HG02571 (cell line): Measurements from ENCODE around the gene GPR37.

Experiments used
- ATAC-seq: cut with Tn5 transposase; IDR thresholded peaks from one replicate; pipeline ENCODE4 v1.9.1; 2021; ENCODE audit warnings: mild to moderate bottlenecking, moderate library complexity; ENCODE audit not compliant: unreplicated experiment

Gene GPR37

DNA sequence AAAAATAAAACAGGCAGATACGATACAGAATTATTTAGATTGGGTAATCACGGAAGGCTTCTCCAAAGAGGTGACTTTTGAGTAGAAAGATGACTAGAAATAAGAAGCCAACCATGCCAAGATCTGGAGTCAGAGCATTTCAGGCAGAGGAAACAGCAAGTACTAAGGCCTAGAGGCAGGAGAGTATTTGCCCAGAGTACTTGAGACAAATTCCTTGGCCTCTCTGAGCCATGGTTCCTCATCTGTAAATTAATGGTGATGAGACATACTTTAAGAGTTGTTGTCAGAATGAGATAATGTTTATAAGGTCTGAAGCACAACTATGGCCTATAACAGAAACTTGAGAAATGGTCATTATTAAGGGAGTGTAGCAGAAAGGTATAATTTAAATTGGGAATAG lies 15.8 kb upstream of the GPR37 start:
- ATAC-seq, result no peak

DNA sequence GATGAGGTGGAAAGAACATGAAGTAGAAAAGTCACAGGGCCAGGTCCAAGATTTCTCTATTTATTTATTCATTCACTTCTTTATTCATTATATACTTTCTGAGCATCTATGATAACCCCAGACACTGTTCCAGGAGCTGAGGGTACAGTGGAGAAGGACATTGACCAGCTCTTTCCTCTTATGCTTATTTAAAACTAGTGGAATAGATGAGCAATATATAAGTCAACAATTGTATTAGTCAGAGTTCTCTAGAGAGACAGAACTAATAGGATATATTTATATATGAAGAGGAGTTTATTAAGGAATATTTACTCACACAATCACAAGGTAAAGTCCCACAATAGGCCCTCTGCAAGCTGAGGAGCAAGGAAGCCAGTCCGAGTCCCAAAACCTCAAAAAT lies 15.0 kb upstream of the GPR37 start:
- no peak for ATAC-seq

DNA sequence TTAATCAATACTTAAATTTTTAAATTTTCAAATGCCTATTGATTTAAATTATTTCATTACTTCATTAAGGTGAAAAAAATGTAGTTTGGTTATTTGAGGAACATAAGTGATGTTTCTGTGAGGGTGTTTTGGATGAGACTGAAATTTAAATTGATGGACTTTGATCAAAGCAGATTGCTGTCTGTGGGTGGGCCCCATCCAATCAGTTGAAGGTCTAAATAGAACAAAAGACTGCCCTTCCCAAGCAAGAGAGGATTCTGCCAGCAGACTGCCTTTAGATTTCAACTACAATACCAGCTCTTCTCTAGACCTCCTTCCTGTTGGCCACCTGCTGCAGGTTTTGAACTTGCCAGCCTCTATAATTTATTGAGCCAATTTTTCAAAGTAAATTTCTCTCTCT lies 14.5 kb upstream of the GPR37 start:
- no peak for ATAC-seq

DNA sequence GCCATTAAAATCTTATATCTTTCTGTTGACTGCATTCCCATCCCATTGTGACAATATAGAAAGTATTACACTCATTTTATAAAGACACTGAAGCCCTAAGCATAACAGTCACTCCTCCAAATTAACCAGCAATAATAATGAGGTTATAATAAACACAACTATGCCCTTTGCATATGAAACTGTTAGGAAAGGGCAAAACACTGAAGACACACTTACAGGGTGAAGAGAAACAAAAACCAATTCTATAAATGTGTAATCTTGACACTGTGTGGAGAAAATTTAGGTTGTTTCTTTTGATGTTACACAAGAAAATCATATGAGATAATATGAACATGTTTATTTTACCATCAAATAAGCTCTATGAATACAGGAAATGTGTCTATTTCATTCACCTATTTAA lies 14.0 kb upstream of the GPR37 start:
- no peak for ATAC-seq

DNA sequence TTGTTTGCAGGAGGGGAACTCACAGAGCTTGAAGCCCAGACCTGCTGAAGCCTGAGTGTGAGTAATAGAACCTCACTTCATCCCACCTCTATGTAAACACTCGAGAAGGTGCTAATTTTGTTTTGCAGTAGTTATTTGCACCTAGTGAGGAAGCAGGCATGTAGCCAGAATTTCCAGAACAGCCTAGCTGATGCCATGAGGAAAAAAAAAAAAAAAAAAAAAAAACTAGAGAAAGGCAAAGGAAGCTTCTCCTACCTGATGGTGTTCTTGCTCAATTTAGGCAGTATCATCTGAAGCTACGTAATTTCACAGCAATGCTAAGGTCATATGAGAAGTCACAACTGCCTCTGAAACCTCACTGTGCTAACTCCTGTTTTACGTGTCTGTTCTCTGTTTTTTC lies 13.6 kb upstream of the GPR37 start:
- no peak for ATAC-seq

DNA sequence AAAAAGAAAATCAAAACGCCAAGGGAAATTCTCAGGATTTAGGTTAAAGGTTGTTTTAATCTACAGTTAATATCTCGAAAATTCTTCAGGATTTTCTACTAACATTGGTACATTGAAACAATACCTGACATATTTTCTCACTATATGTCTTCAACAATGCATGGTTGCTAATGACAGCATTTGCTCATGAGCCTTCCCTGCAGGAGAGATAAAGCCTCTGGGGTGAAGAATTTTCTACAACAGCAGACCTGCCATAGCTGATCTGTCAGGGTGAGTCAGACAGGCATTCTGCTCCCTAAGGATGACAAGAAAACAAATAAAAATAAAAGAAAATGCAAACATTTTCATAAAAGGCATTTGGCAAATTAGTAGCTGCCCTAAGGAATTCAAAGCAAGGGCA lies 11.7 kb upstream of the GPR37 start:
- ATAC-seq, result no peak

DNA sequence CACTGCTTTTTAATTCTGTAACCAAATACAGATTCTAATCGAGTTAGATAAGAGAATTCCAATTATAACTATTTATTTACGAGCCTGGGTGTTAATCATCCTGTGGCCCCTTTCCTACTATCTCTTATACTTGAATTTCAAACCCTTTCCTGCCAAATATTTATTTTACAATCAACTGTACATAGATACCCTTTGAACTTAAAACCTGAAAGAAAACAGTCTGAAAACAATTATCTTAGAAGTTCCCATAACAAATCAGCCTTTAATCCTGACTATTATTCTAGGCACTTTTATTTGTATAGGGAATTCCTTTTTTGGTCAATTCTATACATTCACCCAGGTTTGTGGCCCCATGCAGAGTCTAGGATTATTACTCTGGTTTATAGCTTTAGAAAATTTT lies 10.6 kb upstream of the GPR37 start:
- ATAC-seq, result no peak

DNA sequence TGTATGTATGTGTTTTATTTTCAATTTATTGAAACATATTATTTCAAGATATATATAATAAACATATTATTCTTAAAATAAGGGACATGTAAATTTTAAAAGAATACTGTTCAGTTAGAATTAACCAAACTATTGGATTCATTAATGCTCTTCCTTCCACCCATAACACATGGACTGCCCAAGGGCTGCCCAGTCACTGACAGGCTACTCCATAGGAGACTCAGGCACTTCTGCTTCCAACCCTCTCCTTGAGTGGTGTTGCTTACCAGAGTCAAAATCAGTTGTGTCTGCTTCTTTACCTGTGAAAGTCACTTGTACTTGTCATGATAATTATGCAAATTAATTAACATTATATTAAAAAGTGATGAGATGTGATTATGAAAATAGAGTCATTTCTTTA lies 9.8 kb upstream of the GPR37 start:
- no peak for ATAC-seq

DNA sequence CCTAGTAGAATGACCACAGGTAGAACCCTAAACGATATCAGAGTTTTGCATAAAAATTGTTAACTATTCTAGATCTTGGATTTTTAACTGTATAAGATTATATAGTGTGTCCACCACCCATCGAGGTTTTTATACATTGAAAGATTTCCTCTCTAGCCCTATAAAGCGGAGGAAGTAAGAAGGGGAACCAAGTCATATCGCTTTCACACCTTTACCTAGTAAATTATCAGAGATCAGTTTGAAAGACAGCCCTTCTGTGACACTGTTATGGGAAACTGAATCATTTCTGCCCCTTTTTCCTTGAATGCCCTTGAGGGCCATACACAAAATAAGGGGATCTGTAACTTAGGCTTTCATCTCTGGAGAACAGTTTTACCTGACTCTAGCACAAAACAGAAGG lies 8.3 kb upstream of the GPR37 start:
- no peak for ATAC-seq

DNA sequence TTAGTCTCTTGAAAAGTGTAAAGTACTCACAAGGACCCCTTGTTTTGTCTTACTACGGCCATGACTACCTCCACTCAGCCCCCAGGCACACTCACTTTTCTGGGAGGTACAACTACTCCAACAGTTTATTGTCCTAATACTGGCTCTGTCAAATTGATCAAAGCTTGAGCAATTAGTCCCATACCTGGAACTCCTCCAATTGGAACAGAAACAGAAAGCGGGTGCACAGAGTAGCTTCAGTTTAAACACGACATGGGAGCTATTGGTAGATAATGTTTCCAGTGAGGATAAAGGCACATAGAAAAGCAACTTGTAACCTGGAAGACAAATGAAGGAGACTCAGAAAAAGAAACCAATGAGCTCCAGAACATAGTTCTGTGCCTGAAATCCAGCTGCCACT lies 7.7 kb upstream of the GPR37 start:
- ATAC-seq, result no peak

DNA sequence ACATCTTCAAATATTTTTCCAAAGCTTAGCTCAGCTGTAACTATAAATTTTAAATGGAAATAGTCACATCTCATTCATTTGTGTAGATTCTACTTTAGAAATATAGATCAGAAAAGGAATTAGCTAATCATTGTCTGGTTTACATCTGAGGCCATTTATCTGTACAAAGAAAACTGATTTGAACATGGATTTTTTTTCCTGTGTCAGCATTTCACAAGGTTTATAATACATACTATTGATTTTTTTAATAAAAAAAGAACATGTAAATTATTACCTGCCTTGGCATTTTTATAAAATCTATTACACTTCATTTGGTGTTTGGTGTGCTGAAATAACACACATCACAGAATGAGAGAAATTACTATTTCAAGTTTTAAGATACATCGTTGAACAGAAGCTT lies 3.5 kb upstream of the GPR37 start:
- no peak for ATAC-seq

DNA sequence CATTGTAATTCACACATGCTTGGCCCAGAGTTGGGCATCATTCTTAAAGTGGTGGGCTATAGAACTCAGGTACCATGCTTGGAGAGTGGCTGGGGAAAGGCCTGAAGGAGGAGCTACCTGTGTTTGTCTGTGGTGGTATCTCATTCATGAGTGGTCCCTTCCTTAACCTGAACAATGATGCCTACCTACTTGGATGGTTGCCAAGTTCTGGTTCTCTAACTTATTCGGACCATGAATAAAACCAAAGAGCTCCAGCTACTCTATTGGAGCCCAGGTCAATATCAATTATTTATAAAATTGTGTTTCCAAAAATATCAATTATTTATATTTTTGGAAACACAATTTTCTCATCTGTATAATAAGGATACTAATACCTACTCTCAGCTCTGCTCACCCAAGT lies 2.9 kb upstream of the GPR37 start:
- ATAC-seq, result no peak

DNA sequence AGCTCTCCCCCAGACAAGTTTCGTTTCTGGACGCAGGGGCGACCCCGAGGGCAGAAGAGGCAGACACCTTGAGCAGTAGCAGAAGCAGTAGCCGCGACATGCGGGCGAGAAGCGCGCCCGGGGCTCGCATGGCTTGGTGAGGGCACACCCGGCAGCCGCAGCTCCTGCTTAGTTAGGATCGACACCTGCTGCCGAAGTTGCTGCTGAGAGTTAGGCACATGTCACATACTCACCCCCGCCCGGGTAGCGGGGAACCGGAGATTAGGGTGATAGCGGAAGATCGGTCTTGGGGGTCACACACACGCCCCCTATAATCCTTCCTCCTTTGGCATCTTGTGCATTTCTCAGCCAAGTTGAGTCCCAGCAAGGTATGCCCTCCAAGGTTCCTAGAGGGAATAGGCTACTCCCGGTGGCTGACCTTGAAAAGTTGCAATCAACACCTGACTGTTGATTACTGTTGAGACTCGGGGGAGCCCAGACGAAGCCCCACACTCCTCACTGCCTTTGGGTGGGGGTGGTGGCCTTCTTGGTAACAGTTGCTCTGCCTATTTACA lies 668 bp downstream of the GPR37 start:
- peak; percentile 23 for ATAC-seq

DNA sequence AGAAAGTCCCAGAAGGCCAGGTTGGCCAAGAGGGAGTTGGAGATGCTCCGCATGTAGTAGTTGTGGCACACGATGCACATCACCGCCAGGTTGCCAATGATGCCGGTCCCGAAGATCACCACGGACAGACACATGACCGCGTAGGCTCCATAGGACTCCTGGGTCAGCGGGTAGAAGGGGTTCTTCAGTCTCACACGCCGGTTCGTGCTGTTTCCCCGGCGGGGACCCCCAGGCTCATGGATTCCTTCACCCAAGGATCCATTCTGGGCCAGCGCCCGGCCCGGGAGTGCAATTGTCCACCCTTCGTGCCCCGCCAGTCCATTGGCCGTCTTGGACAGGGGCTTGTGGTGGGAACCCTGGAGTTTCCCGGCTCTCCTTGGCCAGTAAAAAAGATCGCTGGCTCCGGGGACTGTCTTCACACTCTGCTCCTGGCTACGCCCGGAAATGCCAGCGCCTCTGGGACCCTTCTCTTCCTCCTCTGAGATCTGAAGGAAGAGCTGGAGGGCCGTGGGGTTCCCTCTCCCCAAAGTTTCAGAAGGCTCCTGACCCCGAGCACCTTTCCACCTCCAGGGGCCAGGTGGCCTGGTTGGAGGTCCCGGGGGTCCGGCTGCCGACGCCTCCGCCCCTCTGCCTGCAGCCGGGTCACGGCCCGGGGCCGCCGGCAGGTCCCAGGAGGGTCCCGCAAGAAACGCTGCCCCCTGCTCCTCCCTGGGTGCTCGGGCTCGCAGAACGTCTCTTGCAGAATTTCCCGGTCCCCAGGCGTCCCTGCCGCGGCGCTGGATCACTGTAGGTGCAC lies 1.3 kb downstream of the GPR37 start:
- ATAC-seq, result no peak

DNA sequence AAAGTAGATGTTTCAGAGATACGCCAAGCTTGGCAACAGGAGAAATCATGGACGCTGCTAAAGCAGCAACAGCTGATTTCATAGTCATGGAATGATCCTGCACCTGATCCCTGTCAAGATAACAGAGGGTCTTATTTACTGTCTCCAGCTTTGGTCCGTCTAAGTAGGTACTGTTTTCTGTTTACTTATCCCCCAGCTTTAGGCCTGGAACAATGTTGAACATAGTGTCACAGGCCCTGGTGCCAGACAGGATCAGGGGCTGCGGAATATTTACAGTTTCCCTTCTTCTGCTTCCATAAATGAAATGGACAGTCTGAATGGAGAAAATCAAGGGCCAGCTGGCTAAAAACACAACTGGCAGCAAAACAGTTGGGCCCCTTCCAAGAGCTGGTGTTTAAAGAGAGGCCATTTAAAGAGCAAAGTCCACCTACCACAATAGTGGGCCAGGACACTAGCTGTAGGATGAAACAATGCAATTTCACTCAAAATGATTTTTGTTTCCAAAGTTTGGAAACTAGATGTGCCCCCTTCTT lies 2.9 kb downstream of the GPR37 start:
- ATAC-seq, result no peak

DNA sequence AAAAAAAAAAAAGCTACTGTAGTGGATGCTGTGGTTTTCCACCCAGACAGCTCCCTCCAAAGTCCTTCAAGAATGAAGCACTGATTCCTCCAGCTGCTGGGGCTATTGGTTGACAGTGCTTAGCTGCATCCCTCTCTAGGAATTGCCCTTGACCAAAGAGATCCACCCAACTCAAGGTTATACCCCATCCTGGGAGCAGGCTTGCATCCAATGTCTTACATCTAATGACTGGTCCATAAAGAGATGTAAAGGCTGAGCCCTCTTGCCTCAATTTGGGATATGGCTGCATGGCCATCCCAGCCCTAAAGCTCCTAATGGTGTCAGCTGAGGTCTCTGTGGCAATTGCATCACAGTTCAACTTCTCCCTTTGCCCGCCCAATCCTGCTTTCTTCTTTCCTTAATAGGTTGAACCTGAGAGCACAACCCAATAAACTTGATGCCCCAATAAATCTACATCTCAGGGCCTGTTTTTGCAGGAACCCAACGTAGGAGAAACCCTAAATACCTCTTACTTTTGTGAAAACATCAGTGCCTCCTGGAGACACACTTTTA lies 4.4 kb downstream of the GPR37 start:
- ATAC-seq, result no peak

DNA sequence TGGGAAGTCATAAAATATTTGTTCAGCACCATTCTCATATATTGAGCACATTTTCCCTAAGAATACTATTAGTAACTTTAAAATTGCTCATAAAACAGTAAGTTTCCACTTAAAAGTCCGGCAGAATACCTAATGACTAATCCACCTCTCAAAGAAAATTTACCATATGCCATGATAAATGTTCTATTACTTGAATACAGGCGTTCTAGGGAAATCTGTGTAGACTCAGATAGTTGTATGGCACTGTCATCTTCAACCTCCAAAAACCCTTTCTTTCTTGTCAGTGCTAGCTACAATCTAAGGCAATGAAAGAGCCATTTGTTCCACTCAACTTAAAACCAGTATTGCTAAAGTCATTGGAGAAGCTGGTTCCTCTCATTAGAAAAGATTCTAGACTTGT lies 7.3 kb downstream of the GPR37 start:
- ATAC-seq, result no peak

DNA sequence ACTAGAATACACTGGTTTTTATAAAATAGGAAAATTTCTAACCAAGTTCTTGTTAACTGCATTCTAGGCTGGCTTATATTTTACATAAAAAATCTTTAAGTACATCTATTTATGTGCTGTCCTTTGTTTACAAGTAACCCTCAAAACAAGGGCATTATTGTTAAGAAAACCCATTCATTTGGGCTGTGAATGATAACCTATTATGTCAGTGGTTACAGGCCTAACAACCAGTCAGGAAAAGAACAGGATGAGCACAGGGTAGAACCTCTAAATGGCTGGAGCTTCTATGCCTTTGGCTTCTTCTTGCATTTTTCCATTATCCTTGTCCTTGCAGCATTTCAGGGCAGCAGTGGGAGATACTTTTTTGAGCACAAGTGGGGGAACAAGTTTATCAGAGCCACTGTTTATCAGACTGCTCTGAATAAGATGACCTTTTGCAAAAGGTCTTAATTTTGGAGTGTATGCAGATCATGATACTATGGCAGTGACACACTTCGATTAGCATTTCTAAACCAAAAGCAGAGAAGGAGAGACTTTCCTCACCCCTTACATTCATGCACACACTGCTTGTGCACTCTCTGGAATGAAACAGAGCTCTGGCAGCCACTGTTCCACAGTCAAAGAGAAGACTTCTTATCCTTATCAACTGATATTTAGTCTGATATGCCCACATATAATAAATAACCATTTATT lies 10.9 kb downstream of the GPR37 start:
- ATAC-seq, result no peak

DNA sequence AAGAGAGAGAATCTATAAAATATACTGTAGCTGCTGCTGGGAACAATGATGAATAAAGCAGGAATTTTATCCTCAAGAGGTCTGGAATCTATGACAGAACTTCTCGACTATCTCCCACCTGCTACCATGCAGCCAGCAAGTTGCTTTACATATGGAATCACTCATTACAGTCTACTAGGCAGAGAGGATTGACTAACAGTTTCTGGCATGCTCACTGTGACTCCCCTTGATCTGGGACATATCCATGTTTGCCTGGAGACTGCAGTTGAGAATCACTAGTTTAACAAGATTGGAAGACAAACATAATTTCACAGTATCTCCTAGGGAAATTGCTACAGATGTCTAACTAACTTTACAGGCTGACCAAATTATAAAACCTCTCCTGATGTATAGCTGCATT lies 13.3 kb downstream of the GPR37 start:
- ATAC-seq, result no peak

DNA sequence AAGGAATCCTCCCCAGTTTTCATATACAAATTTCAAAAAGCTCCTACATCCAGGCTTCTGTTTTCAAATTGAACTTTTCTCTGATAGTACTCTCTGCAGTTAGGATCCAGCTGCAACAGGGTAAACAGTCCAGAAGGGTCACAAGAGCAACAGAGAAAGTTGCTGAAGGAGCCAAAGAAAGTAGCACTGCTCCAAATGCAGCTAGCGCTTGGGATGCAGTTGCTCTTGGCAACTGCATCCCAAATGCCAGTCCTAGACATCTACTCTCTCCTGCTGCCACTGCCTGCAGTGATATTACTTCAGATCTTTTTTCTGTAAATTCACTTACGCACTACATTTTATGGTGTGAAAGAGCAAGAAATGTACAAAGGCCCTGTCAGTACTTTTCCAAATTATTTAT lies 14.6 kb downstream of the GPR37 start:
- no peak for ATAC-seq

DNA sequence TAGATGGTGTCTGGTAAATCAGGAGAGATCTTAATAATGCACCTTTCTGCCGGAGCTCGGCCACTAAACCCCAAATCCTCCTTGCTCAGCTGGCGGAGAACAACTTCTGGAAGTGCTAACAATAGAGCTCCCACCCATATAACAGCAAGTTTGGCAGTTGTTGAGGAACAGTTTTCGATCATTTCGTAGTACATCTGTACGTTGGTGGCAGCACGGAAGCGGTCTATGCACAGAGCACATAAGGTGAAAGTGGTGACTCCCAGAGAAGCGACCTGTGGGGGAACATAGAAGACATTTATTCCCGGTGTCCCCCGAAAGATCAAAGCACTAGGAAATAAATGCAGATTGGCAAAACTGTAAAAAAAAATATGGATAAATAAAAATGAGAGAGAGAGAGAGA lies 18.5 kb downstream of the GPR37 start:
- no peak for ATAC-seq

DNA sequence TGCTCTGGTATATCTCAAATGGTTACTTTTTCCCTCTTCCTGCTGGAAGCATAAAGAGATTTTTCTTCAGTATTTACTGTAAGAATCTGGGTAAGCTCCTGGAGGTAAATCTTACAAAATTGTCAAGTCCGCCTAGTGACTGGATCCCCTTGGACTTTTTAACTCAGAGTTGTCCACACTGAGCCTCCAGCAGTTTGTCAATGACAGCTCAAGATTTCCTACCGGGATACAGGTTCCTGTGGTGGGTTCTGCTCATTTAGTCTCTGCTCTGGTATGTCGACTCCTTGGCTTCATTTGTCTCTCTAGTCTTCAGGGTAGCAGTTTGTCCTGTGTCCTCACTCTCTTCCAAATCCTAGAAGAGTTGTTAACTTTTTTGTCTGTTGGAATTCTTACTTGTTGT lies 27.0 kb downstream of the GPR37 start:
- no peak for ATAC-seq
